SK-N-SH treated with all-trans-retinoic acid at 6 μM for 48 hours (cell line): ENCODE data around the gene KDM2B.

Source experiments
- RARB ChIP-seq: fragments of 250-450 bp; sonication (Bioruptor Pico); IDR thresholded peaks from 2 replicates; pipeline ENCODE4 v1.8.0; 2021; ENCODE audit warnings: mild to moderate bottlenecking, moderate library complexity
- TCF4 ChIP-seq: fragments of 250-450 bp; sonication (Bioruptor Pico); IDR thresholded peaks from 2 replicates; pipeline ENCODE4 v1.8.0; 2021; ENCODE audit warnings: mild to moderate bottlenecking, moderate library complexity, borderline replicate concordance
- TF ChIP-seq, protein P1 (sequence below): fragments of 250-450 bp; sonication (Bioruptor Pico); IDR thresholded peaks from 2 replicates; pipeline ENCODE4 v1.8.0; 2020; ENCODE audit warnings: mild to moderate bottlenecking, moderate library complexity, borderline replicate concordance

DNA sequence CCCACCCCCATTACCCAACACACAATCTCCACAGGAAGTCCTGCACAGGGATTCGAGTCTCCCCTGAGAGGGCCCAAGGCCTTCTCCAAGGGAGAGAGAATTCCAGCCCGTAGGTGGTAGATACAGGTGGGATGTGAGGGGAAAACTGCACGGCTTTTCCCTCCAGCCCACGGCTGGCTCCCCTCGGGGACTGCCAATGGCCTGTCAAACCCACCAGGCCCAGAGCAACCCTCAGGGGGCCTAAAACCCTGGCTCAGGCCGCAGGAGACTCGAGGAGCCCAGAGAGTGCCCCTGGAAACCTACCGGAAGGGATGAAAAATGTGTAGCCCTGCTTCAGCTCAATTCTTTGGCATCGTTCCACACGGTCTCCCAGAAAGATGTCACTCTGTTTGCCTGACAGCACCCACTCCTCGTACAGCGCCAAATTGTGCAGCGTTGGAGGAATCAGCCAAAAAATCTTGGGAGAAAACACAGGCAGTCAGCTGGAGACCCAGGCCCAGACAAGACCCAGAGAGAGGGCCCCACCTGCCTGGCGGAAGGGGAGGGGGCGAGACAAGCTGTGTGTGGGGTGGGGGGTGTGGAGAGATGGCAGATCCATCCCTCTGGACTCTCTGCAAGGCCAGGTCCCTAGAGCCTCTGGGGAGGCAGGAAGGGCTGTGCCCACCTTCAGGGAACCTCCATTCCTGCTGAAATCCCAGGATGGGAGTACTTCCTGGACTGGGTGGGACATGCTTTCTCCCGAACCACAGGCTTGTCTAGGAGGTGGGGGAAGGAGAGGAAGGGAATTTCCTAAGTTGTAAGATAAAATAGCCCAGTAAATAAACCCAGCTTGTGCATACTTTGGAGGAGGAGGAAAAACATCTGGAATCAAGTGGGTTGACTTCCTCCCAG lies 48.1 kb downstream of the KDM2B start:
- TF ChIP-seq, protein P1, sequence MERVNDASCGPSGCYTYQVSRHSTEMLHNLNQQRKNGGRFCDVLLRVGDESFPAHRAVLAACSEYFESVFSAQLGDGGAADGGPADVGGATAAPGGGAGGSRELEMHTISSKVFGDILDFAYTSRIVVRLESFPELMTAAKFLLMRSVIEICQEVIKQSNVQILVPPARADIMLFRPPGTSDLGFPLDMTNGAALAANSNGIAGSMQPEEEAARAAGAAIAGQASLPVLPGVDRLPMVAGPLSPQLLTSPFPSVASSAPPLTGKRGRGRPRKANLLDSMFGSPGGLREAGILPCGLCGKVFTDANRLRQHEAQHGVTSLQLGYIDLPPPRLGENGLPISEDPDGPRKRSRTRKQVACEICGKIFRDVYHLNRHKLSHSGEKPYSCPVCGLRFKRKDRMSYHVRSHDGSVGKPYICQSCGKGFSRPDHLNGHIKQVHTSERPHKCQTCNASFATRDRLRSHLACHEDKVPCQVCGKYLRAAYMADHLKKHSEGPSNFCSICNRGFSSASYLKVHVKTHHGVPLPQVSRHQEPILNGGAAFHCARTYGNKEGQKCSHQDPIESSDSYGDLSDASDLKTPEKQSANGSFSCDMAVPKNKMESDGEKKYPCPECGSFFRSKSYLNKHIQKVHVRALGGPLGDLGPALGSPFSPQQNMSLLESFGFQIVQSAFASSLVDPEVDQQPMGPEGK (CRISPR knock-in tag), result no peak
- TF ChIP-seq TCF4 (CRISPR knock-in tag) (no peak), RARB (CRISPR knock-in tag) (no peak)
